GM12891 (cell line): Measurements from ENCODE around the gene DNMT1.

Experiments used
- PAX5 ChIP-seq: IDR thresholded peaks from 2 replicates; pipeline ENCODE4 v1.6.1; 2011; ENCODE audit warnings: low read length, moderate library complexity, mild to moderate bottlenecking; ENCODE audit not compliant: insufficient read depth, severe bottlenecking
- POLR2AphosphoS5 ChIP-seq: IDR thresholded peaks from 2 replicates; pipeline ENCODE4 v1.6.1; 2011; ENCODE audit warnings: low read depth, low read length, control low read depth

DNA sequence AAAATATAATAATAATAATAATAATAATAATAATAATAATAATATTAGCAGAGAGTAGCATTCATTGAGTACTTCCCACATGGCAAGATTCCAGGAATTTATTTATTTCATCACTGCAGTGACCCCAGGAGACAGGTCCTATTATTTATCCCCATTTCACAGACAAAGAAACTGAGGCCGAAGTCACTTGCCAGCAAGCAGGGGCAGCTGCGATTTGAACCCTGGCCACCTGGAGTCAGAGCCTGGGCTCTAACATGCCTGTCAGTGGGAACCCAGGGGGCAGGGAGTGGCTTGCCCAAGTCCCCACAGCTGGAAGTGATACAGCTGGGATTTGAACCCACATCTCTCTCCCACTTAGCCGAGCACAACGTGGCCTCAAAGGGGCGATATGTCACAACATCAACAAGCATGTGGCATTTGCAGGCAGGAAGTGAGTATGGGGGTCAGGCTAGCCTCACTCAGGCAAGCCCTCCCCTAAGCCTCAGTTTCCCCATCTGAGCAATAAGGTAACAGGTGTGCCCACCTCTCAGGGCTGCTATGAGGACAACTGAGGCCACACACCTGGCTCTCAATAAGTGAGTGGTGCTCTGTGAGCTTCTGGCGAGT is 105.7 kb downstream of the DNMT1 start:
- no peak for TF ChIP-seq POLR2AphosphoS5
- no peak for TF ChIP-seq PAX5
